Neural progenitor cell (in vitro differentiated cells): ENCODE measurements around the gene MARK3. TPM values are rescaled to one million over a fixed set of nuclear protein-coding genes. Genes with fewer than 3 reads are reported as not detected.

Source experiments
- DNase-seq: peaks from one replicate; pipeline ENCODE4 v3.0.0-alpha.2; 2016; ENCODE audit warnings: low spot score
- H2AFZ ChIP-seq: fragments of 200-600 bp; sonication (generic); replicated peaks from 2 replicates; pipeline ENCODE4 v1.6.1; 2016; ENCODE audit warnings: antibody characterized with exemption
- H3F3A ChIP-seq: fragments of 200-600 bp; sonication (generic); 2 replicates; pipeline ENCODE4 v1.6.1; 2016; ENCODE audit warnings: antibody characterized with exemption, low read depth
- H3K27ac ChIP-seq: fragments of 200-600 bp; sonication (generic); 2 replicates; pipeline ENCODE4 v1.5.1; 2016; ENCODE audit warnings: mild to moderate bottlenecking
- H3K27me3 ChIP-seq: fragments of 200-600 bp; sonication (generic); 2 replicates; pipeline ENCODE4 v1.6.1; 2016; ENCODE audit warnings: mild to moderate bottlenecking, moderate library complexity
- H3K36me3 ChIP-seq: fragments of 200-600 bp; sonication (generic); 2 replicates; pipeline ENCODE4 v1.5.1; 2016
- H3K4me1 ChIP-seq: fragments of 200-600 bp; sonication (generic); 2 replicates; pipeline ENCODE4 v1.6.1; 2016; ENCODE audit warnings: mixed run types
- H3K4me2 ChIP-seq: fragments of 200-600 bp; sonication (generic); 2 replicates; pipeline ENCODE4 v1.6.1; 2016
- H3K4me3 ChIP-seq: fragments of 200-600 bp; sonication (generic); 2 replicates; pipeline ENCODE4 v1.5.1; 2016
- H3K79me2 ChIP-seq: fragments of 200-600 bp; sonication (generic); 2 replicates; pipeline ENCODE4 v1.6.1; 2016; ENCODE audit warnings: low read depth
- H3K9ac ChIP-seq: fragments of 200-600 bp; sonication (generic); 2 replicates; pipeline ENCODE4 v1.6.1; 2016
- H3K9me3 ChIP-seq: fragments of 200-600 bp; sonication (generic); 2 replicates; pipeline ENCODE4 v1.5.1; 2016; ENCODE audit warnings: low read depth
- H4K20me1 ChIP-seq: fragments of 200-600 bp; sonication (generic); 2 replicates; pipeline ENCODE4 v1.6.1; 2016; ENCODE audit warnings: low read depth
- H3K27ac Mint-ChIP-seq: 3 replicates; pipeline ENCODE4 v1.8.0; 2021; ENCODE audit warnings: mixed read lengths
- H3K27me3 Mint-ChIP-seq: 2 replicates; pipeline ENCODE4 v1.8.0; 2022; ENCODE audit warnings: low read depth, mild to moderate bottlenecking, inconsistent platforms, moderate library complexity, mixed read lengths; ENCODE audit not compliant: insufficient read depth
- H3K36me3 Mint-ChIP-seq: 3 replicates; pipeline ENCODE4 v1.8.0; 2021; ENCODE audit warnings: mixed read lengths
- H3K4me1 Mint-ChIP-seq: 3 replicates; pipeline ENCODE4 v1.8.0; 2021; ENCODE audit warnings: mixed read lengths
- H3K4me3 Mint-ChIP-seq: 3 replicates; pipeline ENCODE4 v1.8.0; 2021; ENCODE audit warnings: mild to moderate bottlenecking, moderate library complexity, mixed read lengths
- H3K9me3 Mint-ChIP-seq: 3 replicates; pipeline ENCODE4 v1.8.0; 2020; ENCODE audit warnings: mixed read lengths
- EZH2 ChIP-seq: fragments of 200-600 bp; sonication (generic); IDR thresholded peaks from 2 replicates; pipeline ENCODE4 v1.6.1; 2017; ENCODE audit warnings: antibody characterized with exemption, mild to moderate bottlenecking, moderate library complexity
- EZH2phosphoT487 ChIP-seq: fragments of 200-600 bp; sonication (generic); IDR thresholded peaks from 2 replicates; pipeline ENCODE4 v1.6.1; 2017; ENCODE audit warnings: antibody characterized with exemption
- total RNA-seq: library from RNA; depleted of rRNA; stranded (reverse); fragments of >200 nt; gene quantifications from 2 replicates; pipeline ENCODE4 v1.2.3, GENCODE V29; 2015; ENCODE audit warnings: low replicate concordance
- TF ChIP-seq, protein P1 (sequence below): fragments of 200-600 bp; sonication (generic); IDR thresholded peaks from 2 replicates; pipeline ENCODE4 v1.5.1; 2017; ENCODE audit warnings: antibody characterized with exemption, mild to moderate bottlenecking

The MARK3 gene
- total RNA-seq, 1 donor from 2014 or later: 80.7 TPM

DNA sequence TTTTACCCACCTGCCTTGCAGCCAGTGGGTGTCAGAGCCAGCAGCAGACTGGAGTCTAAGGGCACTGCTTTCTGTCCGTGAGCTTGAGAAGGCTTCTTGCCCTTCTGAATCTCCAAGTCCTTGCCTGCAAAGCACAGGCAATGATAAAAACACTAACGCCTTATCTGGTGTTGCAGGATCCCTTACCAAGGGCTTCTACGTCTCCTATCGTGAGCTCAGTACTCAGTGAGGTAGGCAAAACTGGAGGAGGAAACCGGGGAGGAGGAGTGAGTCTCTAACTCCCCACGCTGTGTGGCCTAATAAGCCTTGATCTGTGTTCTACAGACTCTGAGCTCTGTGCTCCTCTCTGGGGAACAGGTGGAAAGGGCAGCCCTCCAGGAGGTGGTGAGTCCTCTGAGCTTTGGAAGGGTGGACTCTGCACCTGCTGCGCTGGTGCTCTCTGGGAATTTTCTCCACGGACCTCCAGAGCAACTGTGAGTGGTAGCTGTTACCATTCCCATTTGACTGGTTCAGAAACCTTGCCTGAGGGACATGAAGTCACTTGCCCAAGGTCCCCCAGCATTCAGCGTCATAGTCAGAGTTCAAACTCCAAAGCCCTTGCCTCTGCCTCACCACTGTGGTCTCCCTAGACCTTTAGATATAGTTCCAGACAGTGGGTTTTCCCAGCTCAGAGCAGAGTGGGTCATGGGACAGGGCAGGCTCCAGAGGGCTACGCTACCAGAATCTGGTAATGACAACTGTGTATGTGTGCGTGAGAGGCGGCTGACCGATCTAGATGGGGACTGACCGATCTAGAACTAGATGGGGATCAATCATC is 7.0 kb upstream of the MARK3 start:
- Histone ChIP-seq H3K4me1 (no peaks in the 10 kb centered on the region), H2AFZ (peak overlapping the region; percentile 10), H3K4me3 (no peak overlapping the region), H3K27me3 (peaks cover 8% of the 10 kb centered on the region), H3K9ac (no peak overlapping the region), H4K20me1 (no peaks in the 10 kb centered on the region), H3K79me2 (no peaks in the 10 kb centered on the region), H3K27ac (no peak overlapping the region), H3F3A (no peaks in the 10 kb centered on the region), H3K4me2 (no peak overlapping the region), H3K36me3 (no peaks in the 10 kb centered on the region), H3K9me3 (no peaks in the 10 kb centered on the region)
- peaks cover 6% of the 10 kb centered on the region for H3K27me3 Mint-ChIP-seq
- H3K9me3 Mint-ChIP-seq: no peaks in the 10 kb centered on the region
- H3K36me3 Mint-ChIP-seq: no peaks in the 10 kb centered on the region
- no peak overlapping the region for H3K4me3 Mint-ChIP-seq
- TF ChIP-seq EZH2: no peak
- TF ChIP-seq, protein P1, sequence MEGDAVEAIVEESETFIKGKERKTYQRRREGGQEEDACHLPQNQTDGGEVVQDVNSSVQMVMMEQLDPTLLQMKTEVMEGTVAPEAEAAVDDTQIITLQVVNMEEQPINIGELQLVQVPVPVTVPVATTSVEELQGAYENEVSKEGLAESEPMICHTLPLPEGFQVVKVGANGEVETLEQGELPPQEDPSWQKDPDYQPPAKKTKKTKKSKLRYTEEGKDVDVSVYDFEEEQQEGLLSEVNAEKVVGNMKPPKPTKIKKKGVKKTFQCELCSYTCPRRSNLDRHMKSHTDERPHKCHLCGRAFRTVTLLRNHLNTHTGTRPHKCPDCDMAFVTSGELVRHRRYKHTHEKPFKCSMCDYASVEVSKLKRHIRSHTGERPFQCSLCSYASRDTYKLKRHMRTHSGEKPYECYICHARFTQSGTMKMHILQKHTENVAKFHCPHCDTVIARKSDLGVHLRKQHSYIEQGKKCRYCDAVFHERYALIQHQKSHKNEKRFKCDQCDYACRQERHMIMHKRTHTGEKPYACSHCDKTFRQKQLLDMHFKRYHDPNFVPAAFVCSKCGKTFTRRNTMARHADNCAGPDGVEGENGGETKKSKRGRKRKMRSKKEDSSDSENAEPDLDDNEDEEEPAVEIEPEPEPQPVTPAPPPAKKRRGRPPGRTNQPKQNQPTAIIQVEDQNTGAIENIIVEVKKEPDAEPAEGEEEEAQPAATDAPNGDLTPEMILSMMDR: no peak
- TF ChIP-seq EZH2phosphoT487: no peak
- H3K4me1 Mint-ChIP-seq: peaks cover 7% of the 10 kb centered on the region
- no peak for DNase-seq
- H3K27ac Mint-ChIP-seq: peak overlapping the region; percentile 48

DNA sequence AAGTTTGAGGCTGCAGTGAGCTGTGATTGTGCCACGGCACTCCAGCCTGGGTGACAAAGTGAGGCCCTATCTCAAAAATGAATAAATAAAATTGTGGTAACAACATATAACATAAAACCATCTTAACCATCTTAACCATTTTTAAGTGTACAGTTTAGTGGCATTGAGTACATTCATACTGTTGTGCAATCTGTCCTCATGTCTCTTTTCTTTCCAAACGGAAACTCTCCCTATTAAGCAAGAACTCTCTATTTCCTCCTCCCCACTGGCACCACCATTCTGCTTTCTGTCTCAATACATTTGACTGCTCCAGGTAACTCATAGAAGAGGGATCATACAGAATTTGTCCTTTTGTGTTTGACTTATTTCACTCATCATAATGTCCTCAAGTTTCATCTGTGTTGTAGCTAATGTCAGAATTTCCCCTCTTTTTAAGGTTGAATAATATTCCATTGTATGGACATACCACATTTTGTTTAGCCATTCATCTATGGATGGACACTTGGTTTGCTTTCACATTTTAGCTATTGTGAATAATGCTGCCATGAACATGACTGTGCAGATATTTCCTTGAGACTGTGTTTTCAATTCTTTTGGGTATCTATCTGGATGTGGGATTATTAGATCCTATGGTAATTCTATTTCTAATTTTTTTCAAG is 4.4 kb upstream of the MARK3 start:
- Histone ChIP-seq H3F3A (peaks cover 20% of the 10 kb centered on the region), H3K4me3 (no peak overlapping the region), H3K79me2 (peaks cover 5% of the 10 kb centered on the region), H3K27ac (no peak overlapping the region), H3K9me3 (no peaks in the 10 kb centered on the region), H3K4me1 (peaks cover 5% of the 10 kb centered on the region), H3K36me3 (no peaks in the 10 kb centered on the region), H2AFZ (no peak overlapping the region), H4K20me1 (peaks cover 3% of the 10 kb centered on the region), H3K27me3 (peaks cover 20% of the 10 kb centered on the region), H3K9ac (no peak overlapping the region), H3K4me2 (no peak overlapping the region)
- Mint-ChIP-seq H3K9me3 (no peaks in the 10 kb centered on the region), H3K36me3 (no peaks in the 10 kb centered on the region), H3K4me1 (peaks cover 6% of the 10 kb centered on the region), H3K4me3 (no peak overlapping the region), H3K27ac (no peak overlapping the region), H3K27me3 (peaks cover 8% of the 10 kb centered on the region)
- TF ChIP-seq, protein P1: no peak
- TF ChIP-seq EZH2 (no peak), EZH2phosphoT487 (no peak)
- no peak for DNase-seq

DNA sequence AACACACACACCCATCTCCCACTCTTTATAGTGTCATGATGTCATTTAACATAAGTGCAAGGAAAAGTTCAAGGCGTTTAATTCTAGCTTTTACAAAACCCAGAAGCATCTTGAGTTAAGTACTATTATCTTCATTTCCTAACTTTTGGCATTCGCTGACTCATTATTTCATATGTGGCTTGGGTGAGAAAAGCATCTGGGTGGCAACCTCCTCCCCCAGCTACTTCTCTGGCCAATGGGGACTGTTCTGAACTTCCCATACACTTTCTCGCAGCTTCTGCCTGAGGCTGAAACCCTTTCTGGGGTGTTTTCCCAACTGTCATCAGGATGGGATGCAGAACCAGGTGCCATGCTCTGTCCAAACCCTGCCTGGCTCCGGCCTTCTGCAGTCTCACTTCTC is 2.8 kb upstream of the MARK3 start:
- Histone ChIP-seq H3K4me2 (no peak overlapping the region), H3K36me3 (no peaks in the 10 kb centered on the region), H2AFZ (no peak overlapping the region), H3F3A (peaks cover 25% of the 10 kb centered on the region), H3K9ac (no peak overlapping the region), H3K9me3 (no peaks in the 10 kb centered on the region), H3K4me1 (peaks cover 5% of the 10 kb centered on the region), H3K4me3 (no peak overlapping the region), H3K79me2 (peaks cover 21% of the 10 kb centered on the region), H4K20me1 (peaks cover 18% of the 10 kb centered on the region), H3K27ac (no peak overlapping the region), H3K27me3 (peaks cover 20% of the 10 kb centered on the region)
- Mint-ChIP-seq H3K9me3 (no peaks in the 10 kb centered on the region), H3K36me3 (no peaks in the 10 kb centered on the region), H3K4me1 (peaks cover 10% of the 10 kb centered on the region), H3K27me3 (peaks cover 8% of the 10 kb centered on the region), H3K27ac (no peak overlapping the region), H3K4me3 (no peak overlapping the region)
- TF ChIP-seq, protein P1: no peak
- TF ChIP-seq EZH2phosphoT487 (no peak), EZH2 (no peak)
- DNase-seq: no peak
